HEK293T (cell line): ENCODE results near the gene RRAS2.

Experiments
- ARNT ChIP-seq: fragments of 450-650 bp; IDR thresholded peaks from 2 replicates; pipeline ENCODE4 v1.6.1; 2017; ENCODE audit warnings: mild to moderate bottlenecking
- BHLHE40 ChIP-seq: fragments of 450-650 bp; IDR thresholded peaks from 2 replicates; pipeline ENCODE4 v1.6.1; 2016; ENCODE audit warnings: mild to moderate bottlenecking, moderate library complexity, borderline replicate concordance
- CTBP1 ChIP-seq: fragments of 450-650 bp; IDR thresholded peaks from 2 replicates; pipeline ENCODE4 v1.6.1; 2016; ENCODE audit warnings: borderline replicate concordance
- ELF4 ChIP-seq: fragments of 450-650 bp; IDR thresholded peaks from 2 replicates; pipeline ENCODE4 v1.6.1; 2017; ENCODE audit warnings: antibody characterized with exemption
- FOXA1 ChIP-seq: fragments of 450-650 bp; IDR thresholded peaks from 2 replicates; pipeline ENCODE4 v1.6.1; 2016; ENCODE audit warnings: mild to moderate bottlenecking
- FOXK2 ChIP-seq: fragments of 450-650 bp; IDR thresholded peaks from 2 replicates; pipeline ENCODE4 v1.6.1; 2016; ENCODE audit warnings: mild to moderate bottlenecking
- FOXM1 ChIP-seq: fragments of 450-650 bp; IDR thresholded peaks from 2 replicates; pipeline ENCODE4 v1.6.1; 2017; ENCODE audit warnings: mild to moderate bottlenecking, borderline replicate concordance
- HDGF ChIP-seq: fragments of 450-650 bp; IDR thresholded peaks from 2 replicates; pipeline ENCODE4 v1.6.1; 2017; ENCODE audit warnings: antibody characterized with exemption, borderline replicate concordance
- LEF1 ChIP-seq: fragments of 450-650 bp; IDR thresholded peaks from 2 replicates; pipeline ENCODE4 v1.6.1; 2017; ENCODE audit warnings: mild to moderate bottlenecking, borderline replicate concordance
- NFRKB ChIP-seq: fragments of 450-650 bp; IDR thresholded peaks from 2 replicates; pipeline ENCODE4 v1.6.1; 2016; ENCODE audit warnings: mild to moderate bottlenecking, moderate library complexity
- PKNOX1 ChIP-seq: fragments of 450-650 bp; IDR thresholded peaks from 2 replicates; pipeline ENCODE4 v1.6.1; 2016
- SP1 ChIP-seq: fragments of 450-650 bp; IDR thresholded peaks from 2 replicates; pipeline ENCODE4 v1.6.1; 2017
- SUZ12 ChIP-seq: fragments of 450-650 bp; IDR thresholded peaks from 2 replicates; pipeline ENCODE4 v1.6.1; 2016; ENCODE audit warnings: mild to moderate bottlenecking
- TARDBP ChIP-seq: fragments of 450-650 bp; IDR thresholded peaks from 2 replicates; pipeline ENCODE4 v1.6.1; 2016

DNA sequence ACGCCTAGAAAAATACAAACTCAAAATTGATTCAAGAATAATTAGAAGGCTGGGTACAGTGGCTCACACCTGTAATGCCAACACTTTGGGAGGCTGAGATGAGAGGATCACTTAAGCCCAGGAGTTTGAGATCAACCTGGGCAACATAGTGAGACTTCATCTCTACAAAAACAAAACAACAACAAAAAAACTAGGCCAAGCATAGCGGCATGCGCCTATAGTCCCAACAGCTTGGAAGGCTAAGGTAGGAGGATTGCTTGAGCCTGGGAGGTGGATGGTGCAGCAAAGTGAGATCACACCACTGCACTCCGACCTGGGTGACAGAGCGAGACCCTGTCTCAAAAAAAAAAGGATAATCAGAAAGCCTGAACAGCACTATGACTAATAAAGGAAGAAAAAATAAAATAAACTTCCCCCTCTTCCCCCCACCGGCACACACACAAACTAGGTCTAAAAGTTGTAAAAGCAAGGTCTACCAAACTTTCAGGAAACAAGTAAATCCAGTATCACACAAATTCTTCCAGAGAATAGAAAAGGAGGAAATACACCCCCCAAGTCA, 35.8 kb downstream of the RRAS2 start:
- TF ChIP-seq FOXA1 (no peak), FOXM1 (no peak), LEF1 (no peak), BHLHE40 (no peak), PKNOX1 (no peak), CTBP1 (no peak), TARDBP (no peak), ELF4 (no peak), HDGF (no peak), NFRKB (no peak), SP1 (no peak), FOXK2 (no peak), ARNT (no peak), SUZ12 (no peak)
